Cardiac muscle cell (in vitro differentiated cells and primary cell): ENCODE results near the gene ID1. TPM values are rescaled to one million over a fixed set of nuclear protein-coding genes. Genes with fewer than 3 reads are reported as not detected.

ENCODE experiments used
- DNase-seq, 2 donors: peaks; one replicate each; pipeline versions ENCODE4 v3.0.0 to v3.0.0-alpha.2; 2010 to 2017; ENCODE audit warnings: low read depth in 1 of 2, low spot score in 1 of 2
- H3K27ac ChIP-seq: fragments of 200-600 bp; sonication (generic); 2 replicates; pipeline ENCODE4 v1.5.1; 2016
- H3K27me3 ChIP-seq: fragments of 200-600 bp; sonication (generic); 2 replicates; pipeline ENCODE4 v1.6.0; 2016; ENCODE audit warnings: control low read depth
- H3K36me3 ChIP-seq: fragments of 200-600 bp; sonication (generic); 2 replicates; pipeline ENCODE4 v1.5.1; 2016; ENCODE audit warnings: control low read depth
- H3K4me1 ChIP-seq: fragments of 200-600 bp; sonication (generic); 2 replicates; pipeline ENCODE4 v1.8.1; 2017; ENCODE audit warnings: low read depth, mild to moderate bottlenecking, mixed run types
- H3K4me3 ChIP-seq: fragments of 200-600 bp; sonication (generic); 2 replicates; pipeline ENCODE4 v1.5.1; 2016; ENCODE audit warnings: mild to moderate bottlenecking
- H3K9me3 ChIP-seq: fragments of 200-600 bp; sonication (generic); 2 replicates; pipeline ENCODE4 v1.5.1; 2017; ENCODE audit warnings: low read depth, mild to moderate bottlenecking, control low read depth
- CTCF ChIP-seq: IDR thresholded peaks from 2 replicates; pipeline ENCODE4 v1.5.1; 2012; ENCODE audit warnings: low read depth, mild to moderate bottlenecking, low read length
- polyA plus RNA-seq: library from polyadenylated mRNA; unstranded; fragments of >200 nt; fragmentation: Nextera tagmentation; extraction: Ambion mirVana; gene quantifications from 2 replicates; pipeline ENCODE4 v1.2.1, GENCODE V29; 2016
- total RNA-seq: library from RNA; depleted of rRNA; stranded (reverse); fragments of >200 nt; gene quantifications from 2 replicates; pipeline ENCODE4 v1.2.3, GENCODE V29; 2016

The ID1 gene
- total and polyA plus RNA-seq, 2 experiments from 2014 or later = 152 to 766 TPM

- H3K27ac ChIP-seq = peak overlapping the region; percentile 80
- no peak overlapping the region for H3K4me3 ChIP-seq
- no peaks in the 10 kb centered on the region for H3K9me3 ChIP-seq
- no peak for TF ChIP-seq CTCF
- no peaks in the 10 kb centered on the region for H3K27me3 ChIP-seq
- H3K4me1 ChIP-seq = peaks cover 20% of the 10 kb centered on the region
- DNase-seq = no peak
- H3K36me3 ChIP-seq = peaks cover 10% of the 10 kb centered on the region
Measured at GRCh38 chr20:31568041-31568731, 36.9 kb upstream of the ID1 start.

GRCh38 chr20:31568773-31569162 is 36.3 kb upstream of the ID1 start:
- no peaks in the 10 kb centered on the region for H3K9me3 ChIP-seq
- H3K4me3 ChIP-seq = no peak overlapping the region
- no peak for TF ChIP-seq CTCF
- H3K36me3 ChIP-seq = peaks cover 7% of the 10 kb centered on the region
- peaks cover 20% of the 10 kb centered on the region for H3K4me1 ChIP-seq
- H3K27ac ChIP-seq = peak overlapping the region; percentile 80
- DNase-seq = no peak
- no peaks in the 10 kb centered on the region for H3K27me3 ChIP-seq

GRCh38 chr20:31569163-31570020 is 35.7 kb upstream of the ID1 start:
- Histone ChIP-seq H3K4me3 (no peak overlapping the region), H3K9me3 (no peaks in the 10 kb centered on the region), H3K36me3 (peaks cover 1% of the 10 kb centered on the region), H3K27me3 (no peaks in the 10 kb centered on the region), H3K27ac (peak overlapping the region; percentile 80), H3K4me1 (peaks cover 20% of the 10 kb centered on the region)
- peak; percentile 93 for TF ChIP-seq CTCF
- DNase-seq = peak; percentile 58 to 62

- DNase-seq = no peak
- TF ChIP-seq CTCF = no peak
- H3K9me3 ChIP-seq = no peaks in the 10 kb centered on the region
- H3K27ac ChIP-seq = peak overlapping the region; percentile 80
- H3K4me3 ChIP-seq = no peak overlapping the region
- no peaks in the 10 kb centered on the region for H3K36me3 ChIP-seq
- peaks cover 20% of the 10 kb centered on the region for H3K4me1 ChIP-seq
- H3K27me3 ChIP-seq = no peaks in the 10 kb centered on the region
Measured at GRCh38 chr20:31570021-31570463, 35.0 kb upstream of the ID1 start.

GRCh38 chr20:31570735-31571617 is 34.1 kb upstream of the ID1 start:
- no peak for TF ChIP-seq CTCF
- Histone ChIP-seq H3K4me1 (peaks cover 20% of the 10 kb centered on the region), H3K27ac (peak overlapping the region; percentile 80), H3K27me3 (no peaks in the 10 kb centered on the region), H3K9me3 (no peaks in the 10 kb centered on the region), H3K4me3 (no peak overlapping the region), H3K36me3 (no peaks in the 10 kb centered on the region)
- DNase-seq = no peak
